K562 (cell line): ENCODE measurements around the gene PSMD8. TPM values are rescaled to one million over a fixed set of nuclear protein-coding genes. Genes with fewer than 3 reads are reported as not detected.

Source experiments
- ASH1L ChIP-seq: fragments of 450-650 bp; IDR thresholded peaks from 2 replicates; pipeline ENCODE4 v1.6.1; 2018; ENCODE audit warnings: borderline replicate concordance, mild to moderate bottlenecking, low read depth; ENCODE audit not compliant: partially characterized antibody
- ELF1 ChIP-seq: fragments of 200-800 bp; sonication (Bioruptor generic); IDR thresholded peaks from 2 replicates; pipeline ENCODE4 v1.6.1; 2016; ENCODE audit warnings: missing genetic modification characterization, missing compliant biosample characterization
- ETV5 ChIP-seq: sonication (generic); formaldehyde crosslinking; IDR thresholded peaks from 2 replicates; pipeline ENCODE4 v1.4.0; 2020; ENCODE audit warnings: low read depth, mild to moderate bottlenecking, missing genetic modification reagents
- EZH2 ChIP-seq: IDR thresholded peaks from 2 replicates; pipeline ENCODE4 v1.6.1; 2012; ENCODE audit warnings: low read depth, mild to moderate bottlenecking, inconsistent platforms, low read length, borderline replicate concordance
- FOS ChIP-seq: IDR thresholded peaks from 3 replicates; pipeline ENCODE4 v1.6.1; 2011; ENCODE audit not compliant: insufficient read length; ENCODE audit errors: extremely low read depth
- GABPB1 ChIP-seq: sonication (generic); formaldehyde crosslinking; IDR thresholded peaks from 2 replicates; pipeline ENCODE4 v1.8.0; 2022; ENCODE audit warnings: mild to moderate bottlenecking, missing genetic modification reagents
- KLF13 ChIP-seq: fragments of 450-650 bp; IDR thresholded peaks from 2 replicates; pipeline ENCODE4 v1.6.1; 2016; ENCODE audit warnings: missing genetic modification characterization, low read depth, mild to moderate bottlenecking, missing compliant biosample characterization, moderate library complexity, borderline replicate concordance
- MCM7 ChIP-seq, 2 experiments: fragments of 450-650 bp; IDR thresholded peaks; 2 replicates each; pipeline ENCODE4 v1.6.1; 2016 to 2018
- MTA1 ChIP-seq: fragments of 450-650 bp; IDR thresholded peaks from 2 replicates; pipeline ENCODE4 v1.6.1; 2017; ENCODE audit warnings: borderline replicate concordance
- NCOA2 ChIP-seq, 2 experiments: fragments of 450-650 bp; IDR thresholded peaks; 2 replicates each; pipeline ENCODE4 v1.6.1; 2018; ENCODE audit warnings: mild to moderate bottlenecking in 2 of 2, moderate library complexity in 1 of 2; ENCODE audit not compliant: partially characterized antibody in 2 of 2
- NCOA4 ChIP-seq: fragments of 450-650 bp; IDR thresholded peaks from 2 replicates; pipeline ENCODE4 v1.6.1; 2018; ENCODE audit warnings: mild to moderate bottlenecking; ENCODE audit not compliant: partially characterized antibody
- NRF1 ChIP-seq, 2 experiments: fragments of 450-650 bp; IDR thresholded peaks in 1 of 2; conservative IDR thresholded peaks in 1 of 2; 2 replicates each; pipeline ENCODE4 v1.6.1; 2014; ENCODE audit warnings: mild to moderate bottlenecking in 2 of 2
- PHB ChIP-seq: fragments of 250-450 bp; sonication (Bioruptor Pico); IDR thresholded peaks from 2 replicates; pipeline ENCODE4 v1.5.0; 2021
- PHF8 ChIP-seq: fragments of 200-600 bp; sonication (generic); IDR thresholded peaks from 2 replicates; pipeline ENCODE4 v1.6.1; 2012; ENCODE audit warnings: mixed run types, mild to moderate bottlenecking, inconsistent platforms, low read length, moderate library complexity, borderline replicate concordance
- PHTF2 ChIP-seq: fragments of 250-450 bp; sonication (Bioruptor Pico); IDR thresholded peaks from 2 replicates; pipeline ENCODE4 v1.5.0; 2021; ENCODE audit warnings: mild to moderate bottlenecking
- SMARCB1 ChIP-seq: IDR thresholded peaks from 2 replicates; pipeline ENCODE4 v1.6.1; 2011; ENCODE audit warnings: improper control_type of control experiment, low read depth; ENCODE audit not compliant: insufficient read length
- SNRNP70 ChIP-seq: fragments of 200-400 bp; formaldehyde crosslinking; optimal IDR thresholded peaks from 2 replicates; pipeline ENCODE3; 2017; ENCODE audit warnings: low read depth, low read length
- SREBF2 ChIP-seq: sonication (generic); formaldehyde crosslinking; IDR thresholded peaks from 2 replicates; pipeline ENCODE4 v1.4.0; 2020; ENCODE audit warnings: mild to moderate bottlenecking, missing genetic modification reagents
- TAL1 ChIP-seq: fragments of 450-650 bp; IDR thresholded peaks from 2 replicates; pipeline ENCODE4 v1.6.1; 2016; ENCODE audit warnings: mild to moderate bottlenecking
- TEAD2 ChIP-seq: fragments of 450-650 bp; IDR thresholded peaks from 2 replicates; pipeline ENCODE4 v1.6.1; 2016; ENCODE audit warnings: missing genetic modification characterization, control low read depth, missing compliant biosample characterization
- TFE3 ChIP-seq: fragments of 450-650 bp; formaldehyde crosslinking; IDR thresholded peaks from 2 replicates; pipeline ENCODE4 v1.4.0; 2020; ENCODE audit warnings: mild to moderate bottlenecking, mixed read lengths
- TGIF2 ChIP-seq: sonication (generic); formaldehyde crosslinking; IDR thresholded peaks from 2 replicates; pipeline ENCODE4 v1.8.1; 2022; ENCODE audit warnings: mild to moderate bottlenecking, missing genetic modification reagents, moderate library complexity
- YBX1 ChIP-seq: fragments of 450-650 bp; IDR thresholded peaks from 2 replicates; pipeline ENCODE4 v1.7.1; 2016; ENCODE audit warnings: mild to moderate bottlenecking
- ZNF212 ChIP-seq: fragments of 450-650 bp; formaldehyde crosslinking; IDR thresholded peaks from 2 replicates; pipeline ENCODE4 v1.4.0; 2020; ENCODE audit warnings: mild to moderate bottlenecking
- ZNF3 ChIP-seq: fragments of 250-450 bp; sonication (Bioruptor Pico); IDR thresholded peaks from 2 replicates; pipeline ENCODE4 v1.5.0; 2021; ENCODE audit warnings: mild to moderate bottlenecking, moderate library complexity
- polyA plus RNA-seq, 8 experiments: library from polyadenylated mRNA; depleted of rRNA in 4 of 8; stranded (reverse) in 5 of 8; unstranded in 3 of 8; fragments of >200 nt; fragmentation: Nextera tagmentation in 2 of 8; fragmentation: Illumina TruSeq in 1 of 8; extraction: Ambion mirVana in 2 of 8; extraction: Trizol in 1 of 8; gene quantifications; 2 replicates each; pipeline versions ENCODE4 v1.2.1 to v1.2.3, GENCODE V29; 2011 to 2014; ENCODE audit warnings: inconsistent platforms in 1 of 8, missing spikeins in 1 of 8
- total RNA-seq, 7 experiments: library from RNA; depleted of rRNA in 6 of 7; stranded (reverse); fragments of >200 nt in 6 of 7; fragmentation: Illumina TruSeq in 2 of 7; extraction: Trizol in 2 of 7; gene quantifications; 2 replicates each; pipeline versions ENCODE4 v1.2.1 to v1.2.3, GENCODE V29; 2011 to 2021; ENCODE audit warnings: low replicate concordance in 1 of 7
- TF ChIP-seq, protein P1 (sequence below): fragments of 250-450 bp; sonication (Bioruptor Pico); IDR thresholded peaks from 2 replicates; pipeline ENCODE4 v1.8.0; 2021; ENCODE audit warnings: mild to moderate bottlenecking, moderate library complexity
- TF ChIP-seq, protein P2 (sequence below): fragments of 250-450 bp; sonication (Bioruptor Pico); IDR thresholded peaks from 2 replicates; pipeline ENCODE4 v1.4.0; 2020

The PSMD8 gene
- total and polyA plus RNA-seq, 9 of the 15 experiments (the other 6 are each of a cell fraction or from before 2014, with no cell fraction given), result 130 to 583 (median 315) TPM

DNA sequence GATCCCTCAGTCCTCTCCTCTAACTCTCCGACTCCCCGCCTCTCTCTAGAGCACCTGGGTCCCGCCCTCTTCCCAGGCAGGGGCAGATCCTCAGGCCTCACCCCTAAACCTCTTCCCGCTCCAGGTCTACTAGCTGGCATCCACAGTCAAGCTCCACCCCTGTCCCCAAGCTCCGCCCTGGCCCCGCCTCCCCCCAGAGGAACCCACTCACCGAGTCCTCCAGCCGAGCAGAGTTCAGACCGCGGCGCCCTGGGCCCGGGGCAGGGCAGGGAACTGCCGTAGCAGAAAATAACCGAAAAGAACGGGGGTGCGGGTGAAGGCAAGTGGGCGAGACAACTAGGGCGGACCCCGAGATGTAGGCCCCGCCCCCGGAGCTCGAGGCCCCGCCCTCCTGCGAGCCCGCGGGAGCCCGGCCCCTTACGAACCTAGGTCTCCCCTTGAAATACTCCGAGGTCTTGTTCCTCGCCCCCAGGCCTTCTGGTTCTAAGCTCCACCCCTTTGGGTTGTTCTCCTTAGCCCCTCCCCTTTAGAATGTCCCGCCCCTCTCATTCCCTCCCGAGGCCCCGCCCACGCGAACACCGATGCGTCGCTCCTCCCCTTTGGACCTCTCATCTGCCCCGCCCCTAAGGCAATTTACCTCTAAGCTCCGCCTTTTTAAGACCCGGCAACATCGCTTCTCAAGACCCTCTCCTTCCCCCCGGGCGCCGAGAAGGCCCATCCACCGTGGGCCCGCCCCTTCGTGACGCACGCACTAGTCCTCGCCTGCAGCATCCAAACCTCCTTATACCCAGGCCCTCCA lies 13.4 kb downstream of the PSMD8 start, which contains the start of gene GGN (continued):
- TF ChIP-seq MTA1, result peak; percentile 16; the same call in 1 of the 2 replicates
- no peak for TF ChIP-seq FOS
- no peak for TF ChIP-seq SNRNP70
- TF ChIP-seq NRF1 (conservative IDR thresholded peaks at IDR 0.05 in 1 of 2, IDR thresholded peaks at IDR 0.05 in 1 of 2), result peak in 1 of 2 experiments; percentile 23; a peak in 1 of 4 replicates
- TF ChIP-seq YBX1, result no peak
- TF ChIP-seq, protein P1, sequence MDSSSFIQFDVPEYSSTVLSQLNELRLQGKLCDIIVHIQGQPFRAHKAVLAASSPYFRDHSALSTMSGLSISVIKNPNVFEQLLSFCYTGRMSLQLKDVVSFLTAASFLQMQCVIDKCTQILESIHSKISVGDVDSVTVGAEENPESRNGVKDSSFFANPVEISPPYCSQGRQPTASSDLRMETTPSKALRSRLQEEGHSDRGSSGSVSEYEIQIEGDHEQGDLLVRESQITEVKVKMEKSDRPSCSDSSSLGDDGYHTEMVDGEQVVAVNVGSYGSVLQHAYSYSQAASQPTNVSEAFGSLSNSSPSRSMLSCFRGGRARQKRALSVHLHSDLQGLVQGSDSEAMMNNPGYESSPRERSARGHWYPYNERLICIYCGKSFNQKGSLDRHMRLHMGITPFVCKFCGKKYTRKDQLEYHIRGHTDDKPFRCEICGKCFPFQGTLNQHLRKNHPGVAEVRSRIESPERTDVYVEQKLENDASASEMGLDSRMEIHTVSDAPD (CRISPR knock-in tag), result no peak
- no peak for TF ChIP-seq ZNF3 (CRISPR knock-in tag)
- TF ChIP-seq NCOA2 (IDR thresholded peaks at IDR 0.05; ENCODE audit: partially characterized antibody in 2 of 2), result no peak
- TF ChIP-seq ELF1, result no peak
- TF ChIP-seq ETV5 (CRISPR knock-in tag), result no peak; the same call in 1 of the 2 replicates
- no peak for TF ChIP-seq MCM7 (IDR thresholded peaks at IDR 0.05)
- no peak for TF ChIP-seq TEAD2 (tag)
- TF ChIP-seq TGIF2 (CRISPR knock-in tag), result no peak
- TF ChIP-seq TFE3 (CRISPR knock-in tag), result no peak
- no peak for TF ChIP-seq ASH1L
- TF ChIP-seq PHB (CRISPR knock-in tag), result no peak
- TF ChIP-seq PHTF2 (CRISPR knock-in tag), result no peak
- TF ChIP-seq PHF8, result peak; percentile 52; the same call in 1 of the 2 replicates
- TF ChIP-seq NCOA4, result no peak
- TF ChIP-seq KLF13, result no peak
- TF ChIP-seq, protein P2, sequence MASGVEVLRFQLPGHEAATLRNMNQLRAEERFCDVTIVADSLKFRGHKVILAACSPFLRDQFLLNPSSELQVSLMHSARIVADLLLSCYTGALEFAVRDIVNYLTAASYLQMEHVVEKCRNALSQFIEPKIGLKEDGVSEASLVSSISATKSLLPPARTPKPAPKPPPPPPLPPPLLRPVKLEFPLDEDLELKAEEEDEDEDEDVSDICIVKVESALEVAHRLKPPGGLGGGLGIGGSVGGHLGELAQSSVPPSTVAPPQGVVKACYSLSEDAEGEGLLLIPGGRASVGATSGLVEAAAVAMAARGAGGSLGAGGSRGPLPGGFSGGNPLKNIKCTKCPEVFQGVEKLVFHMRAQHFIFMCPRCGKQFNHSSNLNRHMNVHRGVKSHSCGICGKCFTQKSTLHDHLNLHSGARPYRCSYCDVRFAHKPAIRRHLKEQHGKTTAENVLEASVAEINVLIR, result no peak
- TF ChIP-seq SREBF2 (CRISPR knock-in tag), result no peak
- no peak for TF ChIP-seq ZNF212 (CRISPR knock-in tag)
- 0 out of 2 replicates have a peak, but pooled peaks have one; percentile 2 for TF ChIP-seq TAL1
- TF ChIP-seq SMARCB1, result no peak
- TF ChIP-seq GABPB1 (CRISPR knock-in tag), result no peak; the same call in 1 of the 2 replicates
- TF ChIP-seq EZH2, result no peak
